ENCODE data around the gene PSAP. TPM values are rescaled to one million over a fixed set of nuclear protein-coding genes. Genes with fewer than 3 reads are reported as not detected.

Gene PSAP
- total RNA-seq, 4 donors from 2014 or later = 280 to 623 (median 490) TPM

GRCh38 chr10:71798308-71798624 is 52.8 kb downstream of the PSAP start:
- no peak for DNase-seq
- no peaks in the 10 kb centered on the region for H3K4me1 ChIP-seq
- no peak overlapping the region for H3K27ac ChIP-seq
- 66% methylated on average over 4 of the region's 6 CpGs; no CpG with 5 or more reads in 1 of the 2 donors for WGBS, 2 donors
- no peaks in the 10 kb centered on the region for H3K36me3 ChIP-seq
- TF ChIP-seq CTCF (IDR thresholded peaks at IDR 0.05) (no peak), POLR2A (IDR thresholded peaks at IDR 0.05) (no peak)
- peaks cover 0 to 5% (median 0%) of the 10 kb centered on the region in 4 donors for H3K27me3 ChIP-seq
- no peak overlapping the region for H3K4me3 ChIP-seq
- intact Hi-C loops (cut with DNase I) = no loop called here
- no peaks in the 10 kb centered on the region for H3K9me3 ChIP-seq

- no peak for DNase-seq
- no peak overlapping the region for H3K4me3 ChIP-seq
- H3K4me1 ChIP-seq = no peaks in the 10 kb centered on the region
- H3K36me3 ChIP-seq = no peaks in the 10 kb centered on the region
- H3K27ac ChIP-seq = no peak overlapping the region
- TF ChIP-seq POLR2A (IDR thresholded peaks at IDR 0.05) (no peak), CTCF (IDR thresholded peaks at IDR 0.05) (no peak)
- WGBS, 2 donors = 68 to 73% methylated on average over 8 to 9 of the region's 10 CpGs
- H3K27me3 ChIP-seq = peaks cover 0 to 5% (median 0%) of the 10 kb centered on the region in 4 donors
- intact Hi-C loops (cut with DNase I) = no loop called here
- H3K9me3 ChIP-seq = no peaks in the 10 kb centered on the region
Measured at GRCh38 chr10:71797533-71798307, 53.3 kb downstream of the PSAP start.

- intact Hi-C loops (cut with DNase I) = no loop called here
- TF ChIP-seq POLR2A (IDR thresholded peaks at IDR 0.05) (no peak), CTCF (IDR thresholded peaks at IDR 0.05) (no peak)
- 61 to 65% methylated on average over 3 of the region's 7 CpGs for WGBS, 2 donors
- H3K9me3 ChIP-seq = no peaks in the 10 kb centered on the region
- no peak overlapping the region for H3K27ac ChIP-seq
- no peaks in the 10 kb centered on the region for H3K4me1 ChIP-seq
- H3K36me3 ChIP-seq = no peaks in the 10 kb centered on the region
- H3K4me3 ChIP-seq = no peak overlapping the region
- peaks cover 0 to 5% (median 0%) of the 10 kb centered on the region in 4 donors for H3K27me3 ChIP-seq
- DNase-seq = no peak
Measured at GRCh38 chr10:71796749-71797405, 54.2 kb downstream of the PSAP start.

- no peak for TF ChIP-seq CTCF (IDR thresholded peaks at IDR 0.05)
- no peak for TF ChIP-seq POLR2A (IDR thresholded peaks at IDR 0.05)
- peaks cover 0 to 5% (median 0%) of the 10 kb centered on the region in 4 donors for H3K27me3 ChIP-seq
- H3K4me1 ChIP-seq = no peaks in the 10 kb centered on the region
- no peaks in the 10 kb centered on the region for H3K9me3 ChIP-seq
- 20 to 22% methylated on average over 2 of the region's 2 CpGs for WGBS, 2 donors
- no peak overlapping the region for H3K27ac ChIP-seq
- no peaks in the 10 kb centered on the region for H3K36me3 ChIP-seq
- H3K4me3 ChIP-seq = no peak overlapping the region
- no peak for DNase-seq
- intact Hi-C loops (cut with DNase I) = no loop called here
Measured at GRCh38 chr10:71795248-71795647, 55.8 kb downstream of the PSAP start.

DNA sequence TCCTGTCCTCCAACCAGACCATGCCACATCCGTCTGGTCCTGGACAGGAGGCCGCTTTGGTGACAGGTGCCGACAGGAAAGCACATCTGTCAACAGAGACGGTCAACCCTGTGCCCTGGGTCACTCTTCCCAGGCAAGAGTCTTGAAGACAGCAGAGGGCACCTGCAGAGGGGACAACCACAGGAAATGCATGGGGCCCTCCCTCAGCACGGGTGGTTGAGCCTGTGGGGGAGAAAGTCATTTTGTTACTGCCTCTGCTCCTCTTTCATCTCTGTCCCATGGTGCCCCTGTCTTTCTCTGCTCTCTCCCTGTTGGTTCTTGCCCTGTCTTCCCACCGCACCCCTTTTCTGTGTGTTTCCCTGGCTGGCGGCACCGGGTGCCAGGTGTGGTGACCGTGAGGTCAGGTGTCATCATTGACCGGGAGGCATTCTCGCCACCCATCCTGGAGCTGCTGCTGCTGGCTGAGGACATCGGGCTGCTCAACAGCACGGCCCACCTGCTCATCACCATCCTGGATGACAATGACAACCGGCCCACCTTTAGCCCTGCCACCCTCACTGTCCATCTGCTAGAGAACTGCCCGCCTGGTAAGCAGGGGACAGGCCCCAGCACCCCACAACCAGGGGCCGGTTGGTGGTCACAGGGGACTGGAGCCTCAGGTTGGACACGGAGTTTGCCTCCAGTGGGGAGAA is 60.2 kb downstream of the PSAP start:
- peaks cover 0 to 5% (median 0%) of the 10 kb centered on the region in 4 donors for H3K27me3 ChIP-seq
- H3K4me1 ChIP-seq = no peaks in the 10 kb centered on the region
- intact Hi-C loops (cut with DNase I) = no loop called here
- no peak for DNase-seq
- H3K4me3 ChIP-seq = no peak overlapping the region
- H3K27ac ChIP-seq = no peak overlapping the region
- no peaks in the 10 kb centered on the region for H3K36me3 ChIP-seq
- no peaks in the 10 kb centered on the region for H3K9me3 ChIP-seq
- TF ChIP-seq POLR2A (IDR thresholded peaks at IDR 0.05) (no peak), CTCF (IDR thresholded peaks at IDR 0.05) (no peak)
- WGBS, 2 donors = 75 to 76% methylated on average over 9 to 15 of the region's 17 CpGs

All from esophagus squamous epithelium (tissue), 5 donors.